ENCODE data around the gene NCOA1.

The NCOA1 gene

DNA sequence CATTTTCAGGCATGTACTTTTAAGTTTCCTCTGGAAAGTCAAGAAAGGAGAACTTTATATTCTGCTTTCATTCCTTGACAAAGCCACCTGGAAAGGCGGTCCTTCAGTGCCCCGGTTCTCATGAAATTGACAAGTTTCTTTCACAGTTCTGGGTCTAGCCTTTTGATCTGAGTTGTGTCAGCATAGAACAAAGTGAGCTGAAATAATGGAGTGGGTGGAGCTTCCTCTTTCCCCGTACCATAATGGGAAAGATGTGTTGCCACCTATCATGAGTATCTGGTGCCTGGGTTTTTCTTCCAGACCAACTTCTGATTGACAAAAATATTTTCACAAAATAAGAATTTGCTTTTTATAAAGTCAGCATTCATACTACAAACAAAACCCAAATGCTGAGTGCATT, 252.9 kb downstream of the NCOA1 start:
- DNase-seq (ENCODE audit: low read depth) = no peak

DNA sequence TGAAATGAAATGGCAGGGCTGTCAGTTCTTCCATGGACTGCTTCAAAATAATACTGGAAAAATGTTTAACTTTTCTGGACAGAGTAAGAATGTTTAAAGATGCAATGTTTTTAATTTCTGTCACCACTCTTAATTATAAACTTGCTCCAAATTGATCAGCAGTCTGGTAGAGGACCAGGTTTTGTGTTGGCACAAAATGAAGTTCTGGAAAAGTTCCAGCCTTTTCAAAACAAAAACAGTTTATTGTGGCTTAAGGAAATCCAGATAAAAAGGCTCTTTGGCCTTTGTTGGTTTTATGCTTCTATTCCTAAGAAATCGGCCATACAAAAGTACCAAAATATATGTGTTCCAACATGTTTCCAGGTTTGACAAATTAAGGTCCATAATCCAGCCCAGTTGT, 253.3 kb downstream of the NCOA1 start:
- no peak for DNase-seq (ENCODE audit: low read depth)

DNA sequence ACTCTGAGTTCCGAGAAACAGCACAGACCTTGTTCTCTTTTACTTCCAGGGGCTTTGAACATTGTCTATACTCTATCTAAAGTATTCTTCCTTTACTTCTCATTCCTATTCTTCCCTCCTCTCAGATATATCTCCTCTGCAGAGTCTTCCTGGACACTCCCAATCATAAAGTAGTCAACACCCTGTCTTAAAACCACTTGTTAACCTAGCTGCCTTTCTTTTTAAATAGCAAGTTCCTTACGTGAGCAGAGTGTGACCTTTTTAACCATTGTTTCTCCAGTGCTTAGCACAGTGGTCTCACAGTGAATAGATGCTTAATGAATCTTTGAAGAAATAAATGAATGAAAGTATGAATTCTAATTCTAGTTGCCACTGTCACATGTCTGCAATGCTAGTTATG, 254.8 kb downstream of the NCOA1 start:
- DNase-seq (ENCODE audit: low read depth) = no peak

DNA sequence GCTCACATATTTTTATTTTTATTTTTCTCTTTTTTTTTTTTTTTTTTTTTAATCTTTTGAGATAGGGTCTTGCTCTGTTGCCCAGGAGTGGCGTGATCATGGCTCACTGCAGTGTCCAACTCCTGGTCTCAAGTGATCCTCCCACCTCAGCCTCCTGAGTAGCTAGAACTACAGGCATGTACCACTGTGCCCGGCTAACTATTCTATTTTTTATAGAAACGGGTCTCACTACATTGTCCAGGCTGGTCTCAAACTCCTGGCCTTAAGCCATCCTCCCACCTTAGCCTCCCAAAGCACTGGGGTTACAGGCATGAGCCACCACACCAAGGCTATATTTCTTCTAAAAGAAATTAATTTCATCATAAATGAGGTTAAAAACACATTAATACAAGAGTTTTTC, 256.2 kb downstream of the NCOA1 start:
- no peak for DNase-seq (ENCODE audit: low read depth)

DNA sequence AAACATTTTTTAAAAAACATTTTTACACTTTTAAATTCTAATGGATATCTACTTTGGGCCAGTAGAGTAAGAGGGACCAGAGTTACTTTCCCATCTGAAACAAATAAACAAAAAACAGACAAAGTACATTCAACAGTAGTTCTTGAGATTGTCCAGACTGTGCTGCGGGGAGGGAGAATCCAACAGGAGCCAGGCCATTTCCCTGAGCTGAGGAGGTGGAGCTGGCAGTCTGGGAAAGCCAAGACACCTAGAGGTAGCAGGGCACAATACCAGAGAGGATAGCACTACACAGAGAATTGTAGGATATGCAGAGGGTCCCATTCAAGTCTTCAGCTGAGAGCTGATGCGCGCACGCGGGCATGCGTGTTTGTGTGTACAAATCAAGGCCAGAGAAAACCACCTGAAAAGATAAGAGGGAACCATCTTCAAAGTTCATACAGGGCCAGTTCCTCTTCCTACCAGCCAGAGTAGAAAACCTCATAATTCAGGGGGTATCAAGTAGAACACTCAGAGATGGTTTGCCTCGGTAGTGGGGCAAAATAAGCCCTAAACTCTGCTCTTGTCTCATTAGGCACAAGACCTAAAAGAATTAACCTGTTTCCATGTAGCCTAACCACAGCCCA, 258.1 kb downstream of the NCOA1 start:
- DNase-seq (ENCODE audit: low read depth) = no peak

DNA sequence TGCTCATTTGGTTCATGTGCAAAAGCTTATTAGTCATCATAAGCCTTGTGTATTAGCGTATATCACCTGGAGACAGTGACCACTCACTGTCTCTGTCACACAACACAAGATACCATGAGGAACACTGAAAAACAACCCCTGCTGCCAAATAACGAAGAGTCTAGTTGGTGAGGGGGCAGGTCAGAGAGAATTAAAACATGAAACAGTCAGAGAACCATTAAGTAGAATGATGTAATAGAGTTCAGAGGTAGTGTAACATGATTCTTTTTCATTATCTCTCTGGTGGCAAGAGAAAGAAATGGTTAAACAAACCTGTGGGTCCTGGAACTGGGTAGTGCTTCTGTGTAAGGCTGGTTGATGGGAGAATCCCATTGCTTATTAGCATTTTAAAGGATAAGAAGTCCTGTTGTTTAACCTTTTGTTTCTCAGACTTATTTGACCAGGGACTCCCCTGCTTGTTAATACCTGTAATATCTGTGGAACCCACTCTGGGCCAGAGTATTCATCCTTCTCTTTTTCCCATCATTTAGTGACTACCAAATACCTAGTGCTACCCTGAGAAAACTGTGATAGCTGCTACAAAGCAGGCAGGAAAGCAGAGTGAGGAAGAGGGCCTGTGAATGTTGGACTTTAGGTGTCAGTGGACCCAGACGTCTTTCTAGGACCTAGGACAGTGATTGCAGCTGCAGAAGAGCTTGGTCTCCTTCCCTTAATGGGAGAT, 264.1 kb downstream of the NCOA1 start:
- DNase-seq (ENCODE audit: low read depth) = peak; percentile 6

DNA sequence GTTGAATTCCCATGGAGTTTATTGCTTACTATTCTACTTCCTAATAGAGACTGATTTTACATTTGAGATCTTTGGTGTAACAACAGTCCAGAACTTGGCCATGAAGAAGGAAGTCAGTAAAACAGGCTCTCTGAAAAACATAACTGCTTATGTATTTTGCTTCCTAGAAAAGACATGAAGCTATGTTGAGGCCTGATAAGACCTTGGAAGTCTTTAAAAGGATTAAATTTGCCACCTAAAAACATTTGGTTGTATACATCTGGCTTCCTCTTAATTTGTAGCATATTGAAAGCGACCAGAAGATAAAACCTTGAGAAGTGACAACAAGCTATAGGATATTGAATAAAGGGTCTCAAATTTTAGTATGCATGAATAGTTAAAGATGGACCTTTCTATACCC, 265.7 kb downstream of the NCOA1 start:
- DNase-seq (ENCODE audit: low read depth) = no peak

DNA sequence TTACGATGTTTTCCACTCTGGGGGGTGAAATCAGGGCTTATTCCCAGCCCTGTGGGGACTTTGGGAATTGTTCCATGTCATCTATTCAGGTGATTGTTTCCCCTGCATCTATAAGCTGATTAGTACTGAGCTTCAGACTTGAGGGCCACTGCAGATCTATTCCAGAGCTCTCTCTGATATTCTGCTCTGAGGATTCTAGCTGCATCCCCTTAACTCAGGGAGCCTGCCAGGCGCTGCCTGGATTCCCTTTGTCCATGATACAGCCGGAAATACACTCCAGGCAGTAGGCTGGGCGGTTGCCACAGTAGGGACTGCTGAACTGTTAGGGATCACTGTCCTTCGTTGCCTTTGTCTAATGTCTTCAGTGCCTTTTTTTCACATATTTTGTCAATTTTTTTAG, 270.8 kb downstream of the NCOA1 start:
- DNase-seq (ENCODE audit: low read depth) = no peak

DNA sequence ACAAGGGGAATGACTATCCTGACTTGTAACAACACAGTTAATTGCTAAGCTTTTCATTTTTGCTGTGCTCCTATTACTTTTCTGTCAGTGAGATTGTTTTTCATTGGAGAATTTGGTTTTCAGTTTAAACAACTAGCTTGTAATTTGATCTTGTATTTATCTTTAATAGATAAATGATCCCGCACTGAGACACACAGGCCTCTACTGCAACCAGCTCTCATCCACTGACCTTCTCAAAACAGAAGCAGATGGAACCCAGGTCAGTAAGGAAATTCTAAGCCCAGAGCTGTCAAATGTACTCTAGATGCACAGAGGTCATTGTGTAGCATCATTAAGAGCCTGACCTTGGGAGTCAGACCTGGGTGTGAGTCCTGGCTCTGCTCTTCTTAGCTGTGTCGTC, 271.5 kb downstream of the NCOA1 start:
- DNase-seq (ENCODE audit: low read depth) = no peak

DNA sequence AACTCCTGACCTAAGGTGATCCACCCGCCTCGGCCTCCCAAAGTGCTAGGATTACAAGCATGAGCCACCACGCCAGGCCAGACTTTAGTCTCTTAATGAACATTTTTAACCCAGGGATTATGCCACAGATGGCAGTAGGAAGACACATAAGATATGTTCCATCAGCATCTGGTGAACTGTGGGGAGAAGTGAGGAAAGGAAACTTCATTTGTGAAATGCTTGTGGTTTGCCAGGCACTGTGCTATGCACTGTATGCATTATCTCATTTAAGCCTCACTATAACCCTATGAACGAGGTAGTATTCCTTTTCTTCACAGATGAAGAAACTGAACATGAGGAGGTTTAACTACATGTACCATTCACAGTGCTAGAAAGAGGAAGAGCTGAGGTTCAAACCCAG, 272.8 kb downstream of the NCOA1 start:
- DNase-seq (ENCODE audit: low read depth) = no peak

DNA sequence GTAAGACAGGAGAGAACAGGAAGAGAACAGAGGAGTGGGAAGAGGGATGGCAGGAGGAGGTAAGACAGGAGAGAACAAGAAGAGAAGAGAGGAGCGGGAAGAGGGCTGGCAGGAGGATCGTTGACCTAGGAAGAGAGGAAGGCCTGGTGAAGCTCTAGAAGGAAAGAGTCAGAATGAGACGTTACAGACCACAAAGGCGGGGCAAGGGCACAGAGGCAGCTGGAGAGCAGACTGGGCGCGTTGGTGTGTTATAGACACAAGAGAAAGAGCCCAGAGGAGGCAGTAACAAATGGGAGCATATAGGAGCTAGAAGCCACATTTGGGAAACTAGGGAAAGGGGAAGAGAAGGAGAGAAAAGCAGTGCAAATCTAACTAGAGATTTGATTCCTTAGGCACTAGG, 275.6 kb downstream of the NCOA1 start:
- no peak for DNase-seq (ENCODE audit: low read depth)

DNA sequence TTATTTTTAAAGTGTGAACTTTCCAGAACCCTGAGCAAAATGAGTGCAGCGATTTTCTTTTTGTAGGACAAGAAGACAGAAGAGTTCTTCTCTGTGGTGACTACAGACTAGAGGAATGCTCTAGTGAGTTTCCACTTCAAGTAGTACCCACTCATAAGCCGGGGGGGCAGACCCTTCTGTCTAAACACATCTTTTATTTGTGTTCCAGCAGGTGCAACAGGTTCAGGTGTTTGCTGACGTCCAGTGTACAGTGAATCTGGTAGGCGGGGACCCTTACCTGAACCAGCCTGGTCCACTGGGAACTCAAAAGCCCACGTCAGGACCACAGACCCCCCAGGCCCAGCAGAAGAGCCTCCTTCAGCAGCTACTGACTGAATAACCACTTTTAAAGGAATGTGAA, 277.0 kb downstream of the NCOA1 start:
- DNase-seq (ENCODE audit: low read depth) = no peak

DNA sequence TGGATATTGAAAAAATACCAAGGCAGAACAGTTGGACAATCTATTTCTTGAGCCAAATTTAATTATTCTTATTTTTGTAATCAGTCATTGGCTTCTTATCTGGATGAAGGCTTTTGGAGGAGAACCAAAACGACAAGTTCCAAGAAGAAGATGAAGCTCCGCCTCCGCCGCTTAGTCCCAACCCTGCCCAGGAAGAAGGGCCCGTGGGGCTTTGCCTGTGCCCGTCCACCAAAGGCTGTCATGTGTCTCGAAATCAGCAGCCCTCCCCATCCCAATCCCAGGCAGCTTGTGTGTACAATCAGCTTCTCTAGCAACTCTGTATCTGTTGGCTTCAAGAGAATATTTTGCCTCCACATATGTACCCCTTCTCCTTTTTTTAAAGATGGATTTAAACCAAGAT, 277.5 kb downstream of the NCOA1 start:
- DNase-seq (ENCODE audit: low read depth) = no peak

DNA sequence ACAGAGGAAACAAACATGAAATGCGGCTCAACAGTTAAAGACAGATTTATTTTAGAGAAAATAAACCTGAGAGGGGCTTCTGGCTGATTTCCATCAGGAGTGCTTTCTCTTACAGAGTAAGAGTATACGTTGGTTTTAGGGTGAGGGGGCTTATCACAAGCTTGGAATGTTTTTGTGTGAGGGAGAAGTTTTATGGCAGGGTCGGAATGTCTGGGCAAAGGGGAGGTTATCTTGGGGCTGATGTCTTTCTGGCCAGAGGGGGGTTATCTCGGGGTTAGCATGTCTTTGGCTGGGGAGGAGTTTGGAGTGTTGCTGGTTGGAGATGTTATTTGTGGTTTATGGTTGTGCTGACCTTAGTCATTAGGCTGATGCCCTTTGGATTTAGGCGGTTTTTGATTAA, 280.0 kb downstream of the NCOA1 start:
- no peak for DNase-seq (ENCODE audit: low read depth)

DNA sequence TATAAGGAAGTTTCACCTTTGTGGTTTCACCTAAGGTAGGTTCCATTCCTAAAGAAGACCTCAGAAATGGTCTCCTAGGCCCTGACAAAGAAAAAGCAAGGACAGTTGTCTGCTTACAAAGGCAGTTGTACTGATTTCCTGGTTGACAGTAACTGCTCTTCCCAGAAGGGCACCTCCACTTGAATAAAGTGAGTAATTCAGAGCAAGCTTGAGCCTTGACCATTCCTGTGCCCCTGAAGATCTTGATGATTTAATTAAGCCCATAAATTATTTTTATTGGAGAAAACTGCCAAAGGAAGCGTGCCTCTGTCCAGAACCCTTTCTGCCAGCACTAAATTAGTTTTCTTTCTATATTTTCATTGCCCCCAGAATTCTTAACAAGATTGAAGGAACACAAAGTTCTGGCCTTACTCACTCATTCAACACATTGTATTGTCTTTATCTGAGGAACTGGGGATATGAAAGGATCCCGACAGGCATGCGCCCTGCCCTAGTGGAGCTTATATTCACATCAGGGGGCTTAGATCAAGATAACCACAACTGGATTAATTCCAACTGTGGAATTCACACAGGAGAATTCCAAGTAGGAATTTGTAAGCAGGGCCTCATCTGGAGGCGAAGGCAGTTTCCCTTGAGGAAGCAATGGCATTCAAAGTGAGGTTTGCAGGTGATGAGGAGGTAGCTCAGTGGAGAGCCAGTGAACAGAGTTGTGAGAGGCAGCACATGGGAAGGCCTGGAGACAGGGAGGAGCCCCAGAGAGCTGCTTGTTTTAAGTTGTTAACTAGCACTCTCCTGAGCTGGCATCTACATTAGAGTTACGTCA, 280.9 kb downstream of the NCOA1 start:
- no peak for DNase-seq (ENCODE audit: low read depth)

DNA sequence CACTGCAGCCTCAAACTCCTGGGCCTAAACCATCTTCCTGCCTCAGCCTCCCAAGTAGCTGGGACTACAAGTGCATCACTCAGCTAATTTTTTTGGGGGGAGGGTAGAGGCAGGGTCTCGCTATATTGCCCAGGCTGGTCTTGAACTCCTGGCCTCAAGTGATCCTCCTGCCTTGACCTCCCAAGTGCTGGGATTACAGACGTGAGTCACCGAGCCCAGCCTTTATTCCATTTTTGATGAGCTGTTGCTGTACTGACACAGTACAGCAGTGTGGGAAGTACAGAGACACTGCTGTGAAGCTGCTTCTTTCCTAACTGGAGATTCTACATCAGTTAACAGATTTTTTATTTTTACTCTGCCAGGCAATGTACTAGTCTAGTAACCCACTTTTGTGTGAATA, 283.3 kb downstream of the NCOA1 start:
- DNase-seq (ENCODE audit: low read depth) = no peak

DNA sequence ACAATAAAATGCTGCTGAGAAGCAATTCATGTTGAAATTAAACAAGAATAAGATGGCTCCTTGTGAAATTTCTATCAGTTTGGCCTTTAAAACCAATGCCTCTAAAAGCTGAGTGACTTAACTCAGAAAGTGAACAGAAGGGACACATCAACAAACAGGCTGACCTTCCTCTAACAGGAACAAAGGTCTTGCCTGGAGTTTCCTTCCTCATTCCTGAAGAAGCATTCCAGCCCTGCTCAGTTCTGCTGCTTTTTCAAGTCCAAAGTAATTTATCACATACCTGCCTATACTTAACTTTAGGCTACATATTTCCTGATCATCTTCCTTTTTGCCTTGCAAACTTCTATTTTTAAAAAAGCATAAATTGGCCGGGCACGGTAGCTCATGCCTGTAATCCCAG, 288.1 kb downstream of the NCOA1 start:
- no peak for DNase-seq (ENCODE audit: low read depth)

DNA sequence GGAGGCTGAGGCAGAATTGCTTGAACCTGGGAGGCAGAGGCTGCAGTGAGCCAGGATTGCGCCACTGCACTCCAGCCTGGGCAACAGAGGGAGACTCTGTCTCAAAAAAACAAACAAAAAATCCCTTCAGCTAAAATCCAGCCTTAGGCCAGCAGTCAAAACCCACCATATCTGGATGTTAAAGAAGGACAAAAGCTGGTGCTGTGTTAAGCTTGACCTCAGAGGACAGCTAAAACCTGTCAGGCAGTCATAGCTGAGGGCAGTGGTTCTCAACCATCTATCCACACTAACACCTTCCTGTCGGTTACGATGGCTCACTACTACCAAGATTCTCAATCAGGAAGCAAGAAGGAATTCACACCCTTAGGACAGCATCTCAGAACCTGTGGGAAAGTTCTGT, 292.6 kb downstream of the NCOA1 start:
- DNase-seq (ENCODE audit: low read depth) = no peak

DNA sequence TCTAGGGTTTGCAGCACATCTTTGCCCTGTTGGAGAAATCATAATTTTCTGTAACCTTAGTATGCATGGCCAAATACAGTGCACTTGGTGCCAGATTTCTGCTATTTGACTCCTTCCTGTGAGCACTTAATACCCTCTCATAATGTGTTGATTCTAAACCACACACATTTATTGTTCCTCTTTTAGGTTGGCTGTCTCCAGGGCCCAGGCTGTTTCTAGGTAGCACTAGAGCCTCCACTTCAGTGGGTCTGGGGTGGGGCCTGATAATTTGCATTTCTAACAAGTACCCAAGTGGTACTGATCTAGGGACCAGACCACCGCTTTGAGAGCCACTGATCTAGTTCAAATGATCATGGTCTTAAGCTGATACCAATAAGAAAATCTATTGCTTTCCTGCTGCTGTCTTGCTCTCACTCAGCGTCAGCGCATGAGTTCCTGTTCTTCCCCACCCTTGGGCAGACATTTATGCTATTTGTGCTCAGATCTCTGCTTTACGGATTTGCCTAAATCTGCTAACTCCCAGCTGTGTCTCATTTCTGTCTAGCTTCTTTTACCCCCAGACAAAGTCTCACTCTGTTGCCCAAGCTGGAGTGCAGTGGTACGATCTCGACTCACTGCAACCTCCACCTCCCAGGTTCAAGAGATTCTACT, 294.7 kb downstream of the NCOA1 start:
- DNase-seq (ENCODE audit: low read depth) = no peak

DNA sequence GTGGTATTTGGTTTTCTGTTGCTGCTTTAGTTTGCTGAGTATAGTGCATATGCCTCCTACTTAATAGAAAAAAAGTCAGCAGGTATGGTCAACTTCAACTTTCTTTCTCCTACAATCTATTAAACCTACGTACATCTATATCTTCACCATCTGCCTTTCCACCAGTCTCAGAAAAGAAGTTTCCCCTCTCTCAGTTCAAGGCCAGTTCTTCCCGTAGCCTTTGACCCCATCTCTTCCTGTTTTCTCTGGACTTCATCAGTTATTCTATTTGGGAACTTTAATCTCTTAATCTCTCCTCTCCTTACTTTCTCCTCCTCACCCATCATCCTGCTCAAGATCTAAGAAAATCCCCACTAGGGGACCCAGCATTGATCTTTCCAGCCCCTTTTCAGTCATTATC, 296.5 kb downstream of the NCOA1 start:
- no peak for DNase-seq (ENCODE audit: low read depth)

DNA sequence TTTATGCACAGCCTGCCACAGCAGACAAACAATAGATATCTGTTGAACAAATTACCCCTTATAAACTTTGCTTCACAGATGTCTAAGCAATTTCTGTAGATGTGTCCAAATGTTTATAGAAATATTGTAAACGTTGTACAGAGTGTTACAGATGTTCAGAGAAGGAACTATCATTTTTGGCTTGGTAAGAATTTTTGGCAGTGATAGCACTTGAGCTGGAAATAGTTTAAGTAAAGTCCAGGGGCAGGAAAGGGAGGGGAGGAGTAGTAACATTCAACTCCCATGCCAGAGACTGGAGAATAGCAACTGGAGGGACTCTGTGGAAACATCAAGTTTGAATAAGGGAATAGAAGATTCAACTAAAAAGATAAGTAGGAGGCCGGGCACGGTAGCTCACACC, 297.8 kb downstream of the NCOA1 start:
- DNase-seq (ENCODE audit: low read depth) = no peak

DNA sequence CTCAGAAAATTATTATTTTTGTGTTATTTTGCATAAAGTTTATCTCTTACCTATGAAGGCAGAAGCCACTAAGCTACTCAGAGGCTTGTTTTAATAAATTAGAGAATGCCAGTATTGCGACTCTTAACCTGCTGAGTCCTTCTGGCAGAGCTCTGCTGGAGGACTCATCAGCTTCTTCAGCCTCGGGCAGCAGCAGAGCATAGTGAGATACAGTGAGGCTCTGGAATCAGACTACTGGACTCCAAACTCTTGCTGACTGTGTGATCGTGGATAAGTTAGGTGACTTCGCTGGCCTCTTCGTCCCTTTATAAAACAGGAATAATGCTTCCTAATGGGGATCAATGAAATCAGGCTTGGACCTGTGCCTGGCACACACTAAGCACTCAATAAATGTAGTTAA, 300.4 kb downstream of the NCOA1 start:
- DNase-seq (ENCODE audit: low read depth) = no peak

DNA sequence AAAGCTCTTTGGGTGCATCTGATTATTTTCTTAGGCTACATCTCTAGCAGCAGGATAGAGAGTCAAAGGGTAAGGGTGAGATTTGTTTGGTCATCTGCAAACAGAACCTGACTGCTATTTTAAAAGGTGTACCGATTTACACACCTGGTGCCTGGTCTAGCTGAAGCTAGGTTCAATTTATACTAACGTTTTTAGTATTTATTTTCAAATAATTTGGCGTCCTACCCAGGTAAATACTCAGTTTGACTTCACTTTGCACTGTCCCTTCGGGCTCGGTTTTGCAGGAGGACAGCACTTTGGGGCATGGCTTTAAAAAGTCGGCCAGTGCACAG, 301.5 kb downstream of the NCOA1 start:
- no peak for DNase-seq (ENCODE audit: low read depth)
